ENCODE results near the gene PLXNA2. TPM values are rescaled to one million over a fixed set of nuclear protein-coding genes. Genes with fewer than 3 reads are reported as not detected.

Gene PLXNA2
- total RNA-seq, 4 donors from 2014 or later = 17.2 to 29.7 (median 24.6) TPM

DNA sequence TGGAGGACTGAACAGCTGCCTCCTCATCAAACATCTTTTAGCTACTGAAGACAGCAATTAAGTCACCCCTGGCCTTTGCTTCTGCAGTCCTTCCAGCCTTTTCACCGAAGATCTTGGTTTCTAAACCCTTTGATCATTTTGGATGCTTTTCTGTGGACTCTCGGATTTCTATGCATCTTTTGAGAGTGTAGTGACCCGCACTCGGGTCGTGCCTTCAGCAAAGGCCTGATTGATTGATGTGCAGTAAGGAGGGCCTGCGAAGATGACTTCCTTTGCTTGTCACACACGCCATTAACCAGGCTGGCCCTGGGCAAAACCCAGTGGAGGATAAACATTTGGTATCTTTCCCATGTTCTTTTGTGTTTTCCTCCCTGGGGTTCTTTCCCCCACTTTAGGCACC is 175.8 kb downstream of the PLXNA2 start:
- H3K4me1 ChIP-seq = peaks cover 0 to 22% (median 13%) of the 10 kb centered on the region in 4 donors
- H3K36me3 ChIP-seq = peaks cover 0 to 14% (median 0%) of the 10 kb centered on the region in 3 donors
- 74 to 79% methylated on average over 7 of the region's 7 CpGs for WGBS, 2 donors
- no peak overlapping the region for H3K27ac ChIP-seq
- no peaks in the 10 kb centered on the region for H3K27me3 ChIP-seq
- no peaks in the 10 kb centered on the region for H3K9me3 ChIP-seq
- no peak for DNase-seq (ENCODE audit: low spot score in 2 of 2)
- H3K4me3 ChIP-seq = no peak overlapping the region
- TF ChIP-seq POLR2A (IDR thresholded peaks at IDR 0.05) (no peak), CTCF (IDR thresholded peaks at IDR 0.05) (no peak), EP300 (IDR thresholded peaks at IDR 0.05) (no peak)

DNA sequence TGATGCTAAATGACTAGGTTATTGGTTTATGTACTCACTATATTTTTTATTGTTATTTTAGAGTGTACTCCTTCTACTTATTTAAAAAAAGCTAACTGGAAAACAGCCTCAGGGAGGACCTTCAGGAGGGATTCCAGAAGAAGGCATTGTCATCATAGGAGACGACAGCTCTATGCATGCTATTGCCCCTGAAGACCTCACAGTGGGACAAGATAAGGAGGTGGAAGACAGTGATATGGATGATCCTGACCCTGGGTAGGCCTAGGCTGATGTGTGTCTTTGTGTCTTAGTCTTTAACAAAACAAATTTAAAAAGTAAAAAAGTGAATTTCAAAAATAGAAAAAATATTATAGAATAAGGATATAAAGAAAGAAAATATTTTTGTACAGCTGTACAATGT is 177.6 kb downstream of the PLXNA2 start:
- Histone ChIP-seq H3K4me3 (no peak overlapping the region), H3K27me3 (no peaks in the 10 kb centered on the region), H3K27ac (peak overlapping the region in 2 of 4 donors; percentile 59 to 70), H3K36me3 (peaks cover 0 to 9% (median 0%) of the 10 kb centered on the region in 3 donors), H3K9me3 (no peaks in the 10 kb centered on the region), H3K4me1 (peaks cover 0 to 22% (median 13%) of the 10 kb centered on the region in 4 donors)
- WGBS, 2 donors = 87% methylated on average over 1 of the region's 1 CpG
- TF ChIP-seq EP300 (IDR thresholded peaks at IDR 0.05) = no peak
- TF ChIP-seq POLR2A (IDR thresholded peaks at IDR 0.05) = no peak
- no peak for TF ChIP-seq CTCF (IDR thresholded peaks at IDR 0.05)
- no peak for DNase-seq (ENCODE audit: low spot score in 2 of 2)

DNA sequence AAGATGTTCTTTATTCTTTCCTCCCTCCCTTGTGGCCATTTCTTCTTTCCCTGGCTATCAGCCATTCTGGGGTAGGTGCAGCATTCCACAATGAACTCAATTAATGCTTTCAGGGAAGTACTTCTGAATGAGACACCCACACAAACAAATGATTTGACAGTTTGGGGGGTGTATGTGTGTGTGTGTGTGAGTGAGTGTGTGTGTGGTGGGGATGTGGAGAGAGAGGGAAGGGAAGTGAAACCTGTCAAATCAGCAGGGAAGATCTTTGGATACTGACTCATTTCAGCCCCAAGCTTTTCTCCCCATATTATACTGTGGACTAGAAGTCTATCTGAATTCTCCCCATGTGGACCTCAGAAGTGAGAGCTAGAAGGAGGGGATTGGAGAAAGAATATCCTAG is 178.3 kb downstream of the PLXNA2 start:
- DNase-seq (ENCODE audit: low spot score in 2 of 2) = peak in 1 of 2 donors; percentile 70
- no peaks in the 10 kb centered on the region for H3K9me3 ChIP-seq
- H3K36me3 ChIP-seq = peaks cover 0 to 2% (median 0%) of the 10 kb centered on the region in 3 donors
- no peak overlapping the region for H3K4me3 ChIP-seq
- peak overlapping the region in 2 of 4 donors; percentile 59 to 70 for H3K27ac ChIP-seq
- H3K4me1 ChIP-seq = peaks cover 0 to 29% (median 13%) of the 10 kb centered on the region in 4 donors
- H3K27me3 ChIP-seq = no peaks in the 10 kb centered on the region
- no peak for TF ChIP-seq CTCF (IDR thresholded peaks at IDR 0.05)
- peak in 1 of 2 donors; percentile 83 for TF ChIP-seq EP300 (IDR thresholded peaks at IDR 0.05)

DNA sequence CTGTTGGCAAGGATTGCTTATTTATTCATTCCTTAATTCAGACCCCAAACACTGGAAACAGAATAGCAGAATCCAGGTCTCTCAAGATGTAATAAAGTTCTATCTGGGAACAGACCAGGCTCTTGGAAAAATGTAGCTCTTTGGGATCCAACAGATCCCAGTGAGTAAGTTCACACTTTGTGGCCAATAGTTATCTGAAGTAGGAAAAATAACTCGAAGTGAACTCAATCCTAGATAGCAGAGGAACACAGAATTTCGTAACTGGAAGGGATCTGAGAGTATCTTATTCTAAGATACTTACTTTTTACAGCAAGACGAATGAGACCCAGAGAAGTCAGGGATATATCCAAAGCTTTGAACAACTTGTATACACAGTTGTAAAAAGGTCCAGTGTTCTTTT is 182.6 kb downstream of the PLXNA2 start:
- no peak for TF ChIP-seq POLR2A (IDR thresholded peaks at IDR 0.05)
- TF ChIP-seq EP300 (IDR thresholded peaks at IDR 0.05) = no peak
- TF ChIP-seq CTCF (IDR thresholded peaks at IDR 0.05) = no peak
- no peak overlapping the region for H3K27ac ChIP-seq
- peaks cover 0 to 12% (median 0%) of the 10 kb centered on the region in 3 donors for H3K36me3 ChIP-seq
- no peaks in the 10 kb centered on the region for H3K9me3 ChIP-seq
- no peaks in the 10 kb centered on the region for H3K27me3 ChIP-seq
- H3K4me1 ChIP-seq = peaks cover 0 to 46% (median 16%) of the 10 kb centered on the region in 4 donors
- no peak for DNase-seq (ENCODE audit: low spot score in 2 of 2)
- no peak overlapping the region for H3K4me3 ChIP-seq
- WGBS, 2 donors = 66 to 68% methylated on average over 3 of the region's 3 CpGs

- WGBS, 2 donors = 84 to 86% methylated on average over 4 of the region's 4 CpGs
- H3K36me3 ChIP-seq = peaks cover 0 to 12% (median 0%) of the 10 kb centered on the region in 3 donors
- H3K27me3 ChIP-seq = no peaks in the 10 kb centered on the region
- TF ChIP-seq POLR2A (IDR thresholded peaks at IDR 0.05) (no peak), CTCF (IDR thresholded peaks at IDR 0.05) (no peak), EP300 (IDR thresholded peaks at IDR 0.05) (no peak)
- H3K9me3 ChIP-seq = no peaks in the 10 kb centered on the region
- peaks cover 0 to 42% (median 14%) of the 10 kb centered on the region in 4 donors for H3K4me1 ChIP-seq
- DNase-seq (ENCODE audit: low spot score in 2 of 2) = no peak
- H3K4me3 ChIP-seq = no peak overlapping the region
- no peak overlapping the region for H3K27ac ChIP-seq
Measured at GRCh38 chr1:208061118-208061517, 183.1 kb downstream of the PLXNA2 start.
